Limb (tissue), 2 donors: ENCODE measurements around the gene NINL.
"Not testable (repeated sequence)": the region's sequence is repeated elsewhere in the genome, so short reads cannot be mapped to it uniquely, and the experiment has no call there.

ENCODE experiments used
- DNase-seq, 2 donors: peaks; one replicate each; pipeline ENCODE4 v3.0.0-alpha.2; 2016; ENCODE audit errors: extremely low spot score in 2 of 2

The NINL gene

GRCh38 chr20:25592135-25592852, 7.0 kb upstream of the NINL start:
- no peak for DNase-seq

- DNase-seq, result not testable (repeated sequence)
Measured at GRCh38 chr20:25590778-25591177, 5.4 kb upstream of the NINL start.

GRCh38 chr20:25588491-25588890, 3.2 kb upstream of the NINL start:
- DNase-seq, result no peak

GRCh38 chr20:25587536-25587935, 2.2 kb upstream of the NINL start:
- no peak for DNase-seq

- no peak for DNase-seq
Measured at GRCh38 chr20:25586877-25587276, 1.5 kb upstream of the NINL start.

GRCh38 chr20:25583607-25584006, 1.7 kb downstream of the NINL start:
- DNase-seq, result not testable (repeated sequence)

GRCh38 chr20:25580711-25581110, 4.6 kb downstream of the NINL start:
- DNase-seq, result no peak

GRCh38 chr20:25579081-25579770, 6.1 kb downstream of the NINL start:
- DNase-seq, result no peak

- DNase-seq, result no peak
Measured at GRCh38 chr20:25576783-25577530, 8.4 kb downstream of the NINL start.

GRCh38 chr20:25574411-25574810, 10.9 kb downstream of the NINL start:
- DNase-seq, result no peak

GRCh38 chr20:25573288-25574251, 11.8 kb downstream of the NINL start:
- DNase-seq, result no peak

- DNase-seq, result no peak
Measured at GRCh38 chr20:25571817-25572216, 13.5 kb downstream of the NINL start.

- DNase-seq, result no peak
Measured at GRCh38 chr20:25571240-25571639, 14.1 kb downstream of the NINL start.

- DNase-seq, result no peak
Measured at GRCh38 chr20:25570148-25570530, 15.2 kb downstream of the NINL start.

GRCh38 chr20:25567286-25567685, 18.0 kb downstream of the NINL start:
- DNase-seq, result no peak

- no peak for DNase-seq
Measured at GRCh38 chr20:25566821-25567220, 18.5 kb downstream of the NINL start.

- no peak for DNase-seq
Measured at GRCh38 chr20:25565578-25566157, 19.7 kb downstream of the NINL start.

GRCh38 chr20:25563876-25564275, 21.5 kb downstream of the NINL start:
- no peak for DNase-seq

GRCh38 chr20:25563362-25563761, 22.0 kb downstream of the NINL start:
- no peak for DNase-seq

- DNase-seq, result not testable (repeated sequence)
Measured at GRCh38 chr20:25561771-25562170, 23.6 kb downstream of the NINL start.

- DNase-seq, result no peak
Measured at GRCh38 chr20:25553819-25554296, 31.5 kb downstream of the NINL start.
